DMS53 (cell line): ENCODE measurements around the gene SERPINB7.
A peak's percentile ranks its signal among the peaks of the same experiment; 100 is the strongest.

Experiments
- DNase-seq: peaks from one replicate; lab custom pipeline; 2025; lab: John Stamatoyannopoulos, UW

SERPINB7 gene

DNA sequence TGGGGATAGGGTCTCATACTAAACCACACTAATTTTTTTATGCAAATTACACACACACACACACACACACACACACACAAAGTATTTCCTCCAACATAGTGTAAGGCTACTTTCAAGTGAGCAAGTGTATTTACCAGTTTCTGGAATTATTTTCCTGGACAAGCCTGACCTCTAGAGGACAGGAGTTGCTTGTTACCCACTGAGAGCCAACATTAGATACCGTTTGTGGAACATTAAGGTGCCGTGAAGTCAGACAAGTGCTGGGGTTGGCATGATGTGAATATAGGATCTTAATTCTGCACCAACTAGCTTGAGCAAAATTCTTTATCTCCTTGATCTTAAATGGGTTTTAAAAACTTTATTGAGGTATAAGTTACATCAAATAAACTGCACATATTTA, 72.9 kb downstream of the SERPINB7 start:
- DNase-seq, result peak; percentile 94

DNA sequence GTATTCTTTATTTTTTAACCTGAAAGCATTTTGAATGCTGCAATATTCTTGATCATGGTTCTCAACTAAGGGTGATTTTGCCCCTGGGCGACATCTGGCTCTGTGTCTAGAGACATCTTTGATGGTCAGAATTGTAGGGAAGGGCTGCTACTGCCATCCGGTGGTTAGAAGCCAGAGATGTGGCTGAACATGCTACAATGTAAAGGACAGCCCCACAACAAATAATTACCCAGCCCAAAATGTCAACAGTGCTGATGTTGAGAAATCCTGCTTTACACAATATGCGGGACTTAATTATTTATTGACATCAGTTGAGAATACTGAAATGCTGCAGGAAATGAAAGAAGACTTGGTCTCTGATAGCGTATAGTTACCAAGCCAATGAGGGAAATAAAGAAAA, 74.8 kb downstream of the SERPINB7 start:
- DNase-seq, result peak; percentile 87

- no peak for DNase-seq
Measured at GRCh38 chr18:63850636-63851035, 75.4 kb downstream of the SERPINB7 start.
